H1 (cell line): Measurements from ENCODE around the gene KCNC1. TPM values are rescaled to one million over a fixed set of nuclear protein-coding genes. Genes with fewer than 3 reads are reported as not detected.

Source experiments
- CTCF ChIA-PET: fragments of 300-600 bp; sonication (Branson Sonifier 250); formaldehyde crosslinking; loops from one replicate; lab custom pipeline; 2021; ENCODE audit not compliant: partially characterized antibody; lab: Charles Lee
- POLR2A ChIA-PET: fragments of 300-600 bp; sonication (Branson Sonifier 250); formaldehyde crosslinking; loops from one replicate; lab custom pipeline; 2021; ENCODE audit warnings: inconsistent platforms; ENCODE audit not compliant: partially characterized antibody; lab: Charles Lee
- DNase-seq, 2 experiments: peaks; one replicate each; pipeline versions ENCODE4 v3.0.0 to v3.0.0-alpha.2; 2010 to 2022; ENCODE audit warnings: low spot score in 2 of 2, low read depth in 1 of 2, mixed read lengths in 1 of 2
- FAIRE-seq: peaks from 2 replicates; lab custom pipeline; 2011; peaks lifted over from hg19 to GRCh38; lab: Jason Lieb, UNC
- H2AFZ ChIP-seq: 2 replicates; pipeline ENCODE4 v1.8.1; 2012; ENCODE audit warnings: low read length, inconsistent platforms
- H2AK5ac ChIP-seq: 2 replicates; pipeline ENCODE4 v1.6.1; 2013; ENCODE audit warnings: low read depth, low read length
- H2BK120ac ChIP-seq: replicated peaks from 2 replicates; pipeline ENCODE3; 2013; ENCODE audit warnings: low read depth, low read length, inconsistent platforms
- H2BK12ac ChIP-seq: 2 replicates; pipeline ENCODE4 v1.6.1; 2013; ENCODE audit warnings: low read depth, low read length
- H2BK15ac ChIP-seq: 2 replicates; pipeline ENCODE4 v1.6.1; 2013; ENCODE audit warnings: low read length
- H2BK20ac ChIP-seq: 2 replicates; pipeline ENCODE4 v1.6.1; 2013; ENCODE audit warnings: low read length
- H2BK5ac ChIP-seq: 2 replicates; pipeline ENCODE4 v1.6.1; 2013; ENCODE audit warnings: low read depth, low read length
- H3K14ac ChIP-seq: 2 replicates; pipeline ENCODE4 v1.6.1; 2013; ENCODE audit warnings: inconsistent platforms; ENCODE audit not compliant: insufficient read length
- H3K18ac ChIP-seq: 2 replicates; pipeline ENCODE4 v1.6.1; 2013; ENCODE audit warnings: low read length; ENCODE audit errors: extremely low read depth
- H3K23ac ChIP-seq: 2 replicates; pipeline ENCODE4 v1.6.1; 2013; ENCODE audit warnings: inconsistent platforms; ENCODE audit not compliant: insufficient read length
- H3K23me2 ChIP-seq: 2 replicates; pipeline ENCODE4 v1.6.1; 2013; ENCODE audit warnings: low read depth, low read length
- H3K27ac ChIP-seq: 2 replicates; pipeline ENCODE4 v1.6.1; 2011; ENCODE audit warnings: low read depth, low read length, inconsistent platforms
- H3K27me3 ChIP-seq, 4 experiments: replicated peaks in 1 of 4; 1 replicate in 1 of 4; 2 replicates in 3 of 4; pipeline versions ENCODE4 v1.6.1 to v1.8.1; 2011 to 2013; ENCODE audit warnings: low read length in 3 of 4, mild to moderate bottlenecking in 3 of 4, inconsistent platforms in 2 of 4, mixed read lengths in 2 of 4, moderate library complexity in 1 of 4; ENCODE audit not compliant: control insufficient read depth in 3 of 4, insufficient read depth in 3 of 4; ENCODE audit errors: extremely low read depth in 1 of 4
- H3K36me3 ChIP-seq, 4 experiments: 2 replicates each; pipeline versions ENCODE4 v1.6.1 to v1.8.1; 2011 to 2013; ENCODE audit warnings: mild to moderate bottlenecking in 4 of 4, low read length in 3 of 4, moderate library complexity in 2 of 4, control low read depth in 1 of 4, inconsistent platforms in 1 of 4; ENCODE audit not compliant: insufficient read depth in 4 of 4, control insufficient read depth in 2 of 4
- H3K4ac ChIP-seq: replicated peaks from 2 replicates; pipeline ENCODE3; 2013; ENCODE audit warnings: low read length, low read depth, mixed read lengths, inconsistent platforms; ENCODE audit not compliant: insufficient read length
- H3K4me1 ChIP-seq, 4 experiments: replicated peaks in 1 of 4; 1 replicate in 1 of 4; 2 replicates in 3 of 4; pipeline versions ENCODE4 v1.6.1 to v1.8.1; 2011 to 2013; ENCODE audit warnings: low read length in 3 of 4, inconsistent platforms in 2 of 4, mixed read lengths in 1 of 4; ENCODE audit not compliant: insufficient read depth in 4 of 4, control insufficient read depth in 3 of 4
- H3K4me2 ChIP-seq, 2 experiments: 2 replicates each; pipeline versions ENCODE4 v1.6.1 to v1.8.1; 2011 to 2013; ENCODE audit warnings: low read depth in 2 of 2, low read length in 2 of 2, control low read depth in 1 of 2, inconsistent platforms in 1 of 2, mild to moderate bottlenecking in 1 of 2; ENCODE audit not compliant: insufficient read depth in 1 of 2
- H3K4me3 ChIP-seq, 4 experiments: fragments of 200-600, 300-600 bp in 1 of 4; sonication (generic), shearing (Covaris generic), sonication (Bioruptor Twin) in 1 of 4; 2 replicates each; pipeline versions ENCODE4 v1.5.1 to v1.8.1; 2011 to 2016; ENCODE audit warnings: low read length in 4 of 4, low read depth in 3 of 4, control low read depth in 2 of 4, inconsistent platforms in 2 of 4, mild to moderate bottlenecking in 2 of 4, mixed read lengths in 1 of 4, moderate library complexity in 1 of 4; ENCODE audit not compliant: insufficient read depth in 2 of 4; ENCODE audit errors: extremely low read depth in 1 of 4
- H3K56ac ChIP-seq: replicated peaks from 2 replicates; pipeline ENCODE3; 2013; ENCODE audit warnings: low read depth, mild to moderate bottlenecking, mixed read lengths, low read length, inconsistent platforms; ENCODE audit not compliant: insufficient read length
- H3K79me1 ChIP-seq: 2 replicates; pipeline ENCODE4 v1.6.1; 2013; ENCODE audit warnings: low read depth, low read length, control low read depth
- H3K79me2 ChIP-seq, 2 experiments: 2 replicates each; pipeline versions ENCODE4 v1.6.1 to v1.8.1; 2012 to 2013; ENCODE audit warnings: low read length in 2 of 2, mild to moderate bottlenecking in 2 of 2, inconsistent platforms in 1 of 2; ENCODE audit not compliant: insufficient read depth in 2 of 2, control insufficient read depth in 1 of 2
- H3K9ac ChIP-seq, 4 experiments: replicated peaks in 1 of 4; 1 replicate in 1 of 4; 2 replicates in 3 of 4; pipeline versions ENCODE4 v1.6.1 to v1.8.1; 2011 to 2013; ENCODE audit warnings: low read depth in 3 of 4, low read length in 3 of 4, control low read depth in 2 of 4, mild to moderate bottlenecking in 2 of 4, moderate library complexity in 2 of 4, inconsistent platforms in 1 of 4; ENCODE audit errors: extremely low read depth in 1 of 4
- H3K9me3 ChIP-seq, 2 experiments: 2 replicates each; pipeline versions ENCODE4 v1.6.1 to v1.8.1; 2012 to 2013; ENCODE audit warnings: mild to moderate bottlenecking in 2 of 2, moderate library complexity in 2 of 2, control low read depth in 1 of 2, inconsistent platforms in 1 of 2, low read depth in 1 of 2, low read length in 1 of 2, mixed read lengths in 1 of 2; ENCODE audit not compliant: insufficient read depth in 2 of 2
- H4K20me1 ChIP-seq, 2 experiments: replicated peaks in 1 of 2; 2 replicates each; pipeline versions ENCODE3 to v1.8.1; 2011 to 2013; ENCODE audit warnings: inconsistent platforms in 2 of 2, low read length in 2 of 2, mild to moderate bottlenecking in 1 of 2; ENCODE audit not compliant: insufficient read depth in 2 of 2, control insufficient read depth in 1 of 2
- H4K5ac ChIP-seq: 2 replicates; pipeline ENCODE4 v1.6.1; 2013; ENCODE audit warnings: low read length, low read depth, mixed read lengths, inconsistent platforms; ENCODE audit not compliant: insufficient read length
- H4K8ac ChIP-seq: 2 replicates; pipeline ENCODE4 v1.8.0; 2013; ENCODE audit warnings: mild to moderate bottlenecking, moderate library complexity, low read length, inconsistent platforms; ENCODE audit not compliant: insufficient read depth; ENCODE audit errors: extremely low read depth
- H4K91ac ChIP-seq: replicated peaks from 2 replicates; pipeline ENCODE3; 2013; ENCODE audit warnings: low read length, mixed read lengths, inconsistent platforms; ENCODE audit not compliant: insufficient read length
- CBX8 ChIP-seq: fragments of 300-800, 300-1000 bp; sonication (generic); IDR thresholded peaks from 2 replicates; pipeline ENCODE4 v1.7.1; 2016; ENCODE audit warnings: low read depth, low read length, borderline replicate concordance
- CHD1 ChIP-seq: IDR thresholded peaks from 2 replicates; pipeline ENCODE4 v1.6.1; 2012; ENCODE audit warnings: low read depth, low read length, improper control_type of control experiment
- EP300 ChIP-seq, 2 experiments: IDR thresholded peaks; 1 replicate in 1 of 2; 2 replicates in 1 of 2; pipeline ENCODE4 v1.6.1; 2011 to 2012; ENCODE audit warnings: low read depth in 2 of 2, low read length in 2 of 2, mild to moderate bottlenecking in 2 of 2, borderline replicate concordance in 1 of 2, inconsistent platforms in 1 of 2, moderate library complexity in 1 of 2
- FOSL1 ChIP-seq: IDR thresholded peaks from 2 replicates; pipeline ENCODE4 v1.6.1; 2011; ENCODE audit warnings: mild to moderate bottlenecking, low read depth, low read length, moderate library complexity; ENCODE audit not compliant: insufficient read depth
- MAFK ChIP-seq: IDR thresholded peaks from 2 replicates; pipeline ENCODE4 v1.6.1; 2012; ENCODE audit warnings: low read depth, mild to moderate bottlenecking, improper control_type of control experiment, low read length
- POU5F1 ChIP-seq: IDR thresholded peaks from 2 replicates; pipeline ENCODE4 v1.6.1; 2011; ENCODE audit warnings: low read depth, mild to moderate bottlenecking, low read length, moderate library complexity
- SAP30 ChIP-seq: fragments of 300-600 bp; sonication (generic); IDR thresholded peaks from 2 replicates; pipeline ENCODE4 v1.7.1; 2012; ENCODE audit warnings: low read length, moderate library complexity, mild to moderate bottlenecking, inconsistent platforms; ENCODE audit not compliant: insufficient read depth, insufficient replicate concordance
- WGBS, 2 experiments: shearing (Covaris generic) in 1 of 2; methylation state at CpG; one replicate each; pipeline versions ENCODE4 v1.1.6 to v1.1.7; 2013 to 2015; ENCODE audit warnings: low lambda C conversion rate in 2 of 2, mixed read lengths in 2 of 2, inconsistent platforms in 1 of 2, low coverage in 1 of 2, missing lambda C conversion rate in 1 of 2; ENCODE audit not compliant: insufficient replicate concordance in 2 of 2, insufficient coverage in 1 of 2, insufficient read length in 1 of 2; ENCODE audit errors: extremely low coverage in 1 of 2, missing lambda C conversion rate in 1 of 2; 5-methylcytosine and 5-hydroxymethylcytosine counted together
- polyA plus RNA-seq, 7 experiments: library from polyadenylated mRNA; depleted of rRNA in 3 of 7; stranded (reverse) in 5 of 7; unstranded in 2 of 7; fragments of >200 nt in 5 of 7; fragments of 200-250 nt in 2 of 7; gene quantifications; 1 replicate in 5 of 7; 2 replicates in 1 of 7; 4 replicates in 1 of 7; pipeline versions ENCODE4 v1.2.1 to v1.2.3, GENCODE V29; 2011 to 2013; ENCODE audit warnings: missing spikeins in 2 of 7, mixed read lengths in 2 of 7
- total RNA-seq: library from RNA; stranded (reverse); fragmentation: NEBNext Ultra II Directional; extraction: Animal tissue kit (Norgen Biotek cat#: 25700); gene quantifications from 2 replicates; pipeline ENCODE4 v1.2.1, GENCODE V29; 2021
- TF ChIP-seq, protein P1 (sequence below): IDR thresholded peaks from 2 replicates; pipeline ENCODE4 v1.6.1; 2012; ENCODE audit warnings: low read length, inconsistent platforms
- TF ChIP-seq, protein P2 (sequence below), 3 experiments: IDR thresholded peaks; 1 replicate in 2 of 3; 2 replicates in 1 of 3; pipeline versions ENCODE4 v1.5.1 to v1.6.1; 2011; ENCODE audit warnings: low read length in 3 of 3, mild to moderate bottlenecking in 3 of 3, inconsistent platforms in 2 of 3, low read depth in 1 of 3, moderate library complexity in 1 of 3; ENCODE audit not compliant: insufficient read depth in 1 of 3; ENCODE audit errors: control extremely low read depth in 1 of 3

The KCNC1 gene
- total and polyA plus RNA-seq, 2 of the 8 experiments (the other 6 are each of a cell fraction or from before 2014, with no cell fraction given), result 0.11 to 0.26 TPM

DNA sequence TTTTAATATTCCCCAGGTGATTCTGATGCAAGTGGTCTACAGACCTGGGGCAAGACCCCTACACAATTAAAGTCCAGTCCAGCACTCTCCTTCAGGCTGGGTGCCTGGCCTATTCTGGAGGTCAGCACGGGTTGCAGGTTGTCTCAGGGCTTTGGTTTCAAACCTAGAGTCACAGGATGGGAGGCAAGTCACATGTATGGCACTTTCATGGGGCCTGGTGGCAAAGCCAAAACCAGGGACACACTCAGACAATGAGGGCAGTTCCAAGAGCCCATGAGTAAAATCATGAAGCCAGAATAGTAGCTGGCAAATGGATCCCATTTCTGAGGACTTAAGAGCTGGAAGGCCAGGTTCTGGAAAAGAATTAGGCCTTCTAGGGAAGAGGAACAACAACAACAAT, 96.6 kb downstream of the KCNC1 start:
- Histone ChIP-seq H4K20me1 (no peaks in the 10 kb centered on the region), H3K4me2 (no peak overlapping the region), H3K4me3 (no peak overlapping the region), H3K23ac (no peak overlapping the region), H3K56ac (no peak overlapping the region), H4K5ac (no peak overlapping the region), H3K9ac (no peak overlapping the region), H3K4me1 (0 out of 7 replicates have a peak, but pooled peaks cover 0 to 2% (median 0%) of the 10 kb centered on the region in 4 experiments), H2AFZ (no peak overlapping the region), H3K79me1 (no peaks in the 10 kb centered on the region), H3K4ac (no peak overlapping the region), H3K14ac (no peak overlapping the region), H4K8ac (no peak overlapping the region), H2BK20ac (no peak overlapping the region), H2AK5ac (no peak overlapping the region), H2BK15ac (no peak overlapping the region), H2BK120ac (no peak overlapping the region), H4K91ac (no peak overlapping the region), H2BK12ac (no peak overlapping the region), H3K9me3 (no peaks in the 10 kb centered on the region), H3K36me3 (no peaks in the 10 kb centered on the region), H3K18ac (no peak overlapping the region), H3K23me2 (no peaks in the 10 kb centered on the region), H3K27me3 (no peaks in the 10 kb centered on the region), H3K27ac (no peak overlapping the region), H2BK5ac (no peak overlapping the region), H3K79me2 (no peaks in the 10 kb centered on the region)
- FAIRE-seq (no peak), DNase-seq (no peak)
- ChIA-PET POLR2A (no interaction called here), CTCF (interaction anchor here (0.6 kb wide), 1 partner anchor 185 kb away, joined by 3 read pairs; no protein-coding TSS in a partner anchor)
- 86% methylated on average over 1 of the region's 1 CpG; no CpG with 5 or more reads in 1 of the 2 experiments for WGBS, 2 experiments
- no peak for TF ChIP-seq EP300 (IDR thresholded peaks at IDR 0.05; ENCODE audit: borderline replicate concordance in 1 of 2, low read depth in 2 of 2, low read length in 2 of 2)
- TF ChIP-seq SAP30, result no peak
- no peak for TF ChIP-seq MAFK
- no peak for TF ChIP-seq CBX8
- TF ChIP-seq CHD1, result no peak
- TF ChIP-seq, protein P1, sequence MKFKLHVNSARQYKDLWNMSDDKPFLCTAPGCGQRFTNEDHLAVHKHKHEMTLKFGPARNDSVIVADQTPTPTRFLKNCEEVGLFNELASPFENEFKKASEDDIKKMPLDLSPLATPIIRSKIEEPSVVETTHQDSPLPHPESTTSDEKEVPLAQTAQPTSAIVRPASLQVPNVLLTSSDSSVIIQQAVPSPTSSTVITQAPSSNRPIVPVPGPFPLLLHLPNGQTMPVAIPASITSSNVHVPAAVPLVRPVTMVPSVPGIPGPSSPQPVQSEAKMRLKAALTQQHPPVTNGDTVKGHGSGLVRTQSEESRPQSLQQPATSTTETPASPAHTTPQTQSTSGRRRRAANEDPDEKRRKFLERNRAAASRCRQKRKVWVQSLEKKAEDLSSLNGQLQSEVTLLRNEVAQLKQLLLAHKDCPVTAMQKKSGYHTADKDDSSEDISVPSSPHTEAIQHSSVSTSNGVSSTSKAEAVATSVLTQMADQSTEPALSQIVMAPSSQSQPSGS, result no peak
- TF ChIP-seq, protein P2, sequence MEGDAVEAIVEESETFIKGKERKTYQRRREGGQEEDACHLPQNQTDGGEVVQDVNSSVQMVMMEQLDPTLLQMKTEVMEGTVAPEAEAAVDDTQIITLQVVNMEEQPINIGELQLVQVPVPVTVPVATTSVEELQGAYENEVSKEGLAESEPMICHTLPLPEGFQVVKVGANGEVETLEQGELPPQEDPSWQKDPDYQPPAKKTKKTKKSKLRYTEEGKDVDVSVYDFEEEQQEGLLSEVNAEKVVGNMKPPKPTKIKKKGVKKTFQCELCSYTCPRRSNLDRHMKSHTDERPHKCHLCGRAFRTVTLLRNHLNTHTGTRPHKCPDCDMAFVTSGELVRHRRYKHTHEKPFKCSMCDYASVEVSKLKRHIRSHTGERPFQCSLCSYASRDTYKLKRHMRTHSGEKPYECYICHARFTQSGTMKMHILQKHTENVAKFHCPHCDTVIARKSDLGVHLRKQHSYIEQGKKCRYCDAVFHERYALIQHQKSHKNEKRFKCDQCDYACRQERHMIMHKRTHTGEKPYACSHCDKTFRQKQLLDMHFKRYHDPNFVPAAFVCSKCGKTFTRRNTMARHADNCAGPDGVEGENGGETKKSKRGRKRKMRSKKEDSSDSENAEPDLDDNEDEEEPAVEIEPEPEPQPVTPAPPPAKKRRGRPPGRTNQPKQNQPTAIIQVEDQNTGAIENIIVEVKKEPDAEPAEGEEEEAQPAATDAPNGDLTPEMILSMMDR (IDR thresholded peaks at IDR 0.05; ENCODE audit: control extremely low read depth in 1 of 3, insufficient read depth in 1 of 3, low read depth in 1 of 3, low read length in 3 of 3), result no peak
- no peak for TF ChIP-seq POU5F1
- no peak for TF ChIP-seq FOSL1
